GM23338 (cell line): ENCODE data around the gene SYCP2. TPM values are rescaled to one million over a fixed set of nuclear protein-coding genes. Genes with fewer than 3 reads are reported as not detected.

ENCODE experiments used
- ATAC-seq: fragments of 200-7000 bp; cut with Tn5 transposase; 3 replicates; pipeline ENCODE4 v1.9.1; 2020
- DNase-seq: peaks from one replicate; pipeline ENCODE4 v3.0.0-alpha.2; 2015; ENCODE audit warnings: low spot score
- H2AFZ ChIP-seq: fragments of 200-600 bp; sonication (generic); 2 replicates; pipeline ENCODE4 v1.8.0; 2016; ENCODE audit warnings: antibody characterized with exemption, mild to moderate bottlenecking, moderate library complexity
- H3F3A ChIP-seq: fragments of 200-600 bp; sonication (generic); replicated peaks from 2 replicates; pipeline ENCODE4 v1.8.0; 2017; ENCODE audit warnings: antibody characterized with exemption, mixed run types, low read depth
- H3K27ac ChIP-seq: fragments of 200-600 bp; sonication (generic); 2 replicates; pipeline ENCODE4 v1.6.1; 2016; ENCODE audit warnings: low read depth
- H3K27me3 ChIP-seq: fragments of 200-600 bp; sonication (generic); 2 replicates; pipeline ENCODE4 v1.8.0; 2016; ENCODE audit warnings: mild to moderate bottlenecking, mixed run types, moderate library complexity; ENCODE audit not compliant: insufficient read depth
- H3K36me3 ChIP-seq: fragments of 200-600 bp; sonication (generic); 2 replicates; pipeline ENCODE4 v1.8.0; 2016; ENCODE audit warnings: mild to moderate bottlenecking; ENCODE audit not compliant: insufficient read depth
- H3K4me1 ChIP-seq: fragments of 200-600 bp; sonication (generic); 2 replicates; pipeline ENCODE4 v1.8.0; 2016; ENCODE audit warnings: mild to moderate bottlenecking, moderate library complexity; ENCODE audit not compliant: insufficient read depth
- H3K4me2 ChIP-seq: fragments of 200-600 bp; sonication (generic); 2 replicates; pipeline ENCODE4 v1.7.1; 2017; ENCODE audit warnings: mixed run types
- H3K4me3 ChIP-seq: fragments of 200-600 bp; sonication (generic); 2 replicates; pipeline ENCODE4 v1.6.1; 2016; ENCODE audit warnings: mixed run types
- H3K79me2 ChIP-seq: fragments of 200-600 bp; sonication (generic); replicated peaks from 2 replicates; pipeline ENCODE4 v1.8.0; 2017; ENCODE audit warnings: mild to moderate bottlenecking; ENCODE audit not compliant: insufficient read depth
- H3K9me2 ChIP-seq: fragments of 200-600 bp; sonication (generic); 2 replicates; pipeline ENCODE4 v1.8.0; 2017; ENCODE audit not compliant: insufficient read depth
- H4K20me1 ChIP-seq: fragments of 200-600 bp; sonication (generic); replicated peaks from 2 replicates; pipeline ENCODE4 v1.8.0; 2017; ENCODE audit warnings: mild to moderate bottlenecking; ENCODE audit not compliant: insufficient read depth
- H3K27ac Mint-ChIP-seq: 2 replicates; pipeline ENCODE4 v1.8.0; 2020; ENCODE audit warnings: inconsistent platforms, mild to moderate bottlenecking, moderate library complexity, mixed read lengths
- H3K27me3 Mint-ChIP-seq: 3 replicates; pipeline ENCODE4 v1.8.0; 2022; ENCODE audit warnings: low read depth, mild to moderate bottlenecking, moderate library complexity, mixed read lengths, inconsistent platforms; ENCODE audit not compliant: insufficient read depth, poor library complexity
- H3K36me3 Mint-ChIP-seq: 3 replicates; pipeline ENCODE4 v1.8.0; 2021; ENCODE audit warnings: low read depth, mild to moderate bottlenecking, inconsistent platforms, moderate library complexity, mixed read lengths
- H3K4me1 Mint-ChIP-seq: 3 replicates; pipeline ENCODE4 v1.8.0; 2020; ENCODE audit warnings: mild to moderate bottlenecking, inconsistent platforms, mixed read lengths
- H3K4me3 Mint-ChIP-seq: 3 replicates; pipeline ENCODE4 v1.8.0; 2021; ENCODE audit warnings: moderate library complexity, mild to moderate bottlenecking, inconsistent platforms, mixed read lengths
- H3K9me3 Mint-ChIP-seq: 3 replicates; pipeline ENCODE4 v1.8.0; 2020; ENCODE audit warnings: moderate library complexity, mild to moderate bottlenecking, inconsistent platforms, mixed read lengths
- CREB1 ChIP-seq: fragments of 250-450 bp; sonication (Bioruptor Pico); IDR thresholded peaks from 2 replicates; pipeline ENCODE4 v1.5.0; 2020; ENCODE audit warnings: low read depth, mild to moderate bottlenecking, moderate library complexity
- CTCF ChIP-seq, 2 experiments: fragments of 200-600 bp in 1 of 2; sonication (generic) in 1 of 2; conservative IDR thresholded peaks; 2 replicates each; pipeline versions ENCODE4 v1.5.1 to v1.6.1; 2016 to 2017; ENCODE audit warnings: antibody characterized with exemption in 2 of 2, low read depth in 2 of 2, mild to moderate bottlenecking in 2 of 2, moderate library complexity in 1 of 2
- ETS1 ChIP-seq: IDR thresholded peaks from 2 replicates; pipeline ENCODE4 v1.6.1; 2016; ENCODE audit warnings: antibody characterized with exemption
- EZH2 ChIP-seq: fragments of 200-600 bp; sonication (generic); IDR thresholded peaks from one replicate; pipeline ENCODE4 v1.8.0; 2017; ENCODE audit warnings: antibody characterized with exemption, mild to moderate bottlenecking, low read depth; ENCODE audit not compliant: unreplicated experiment
- EZH2phosphoT487 ChIP-seq: fragments of 200-600 bp; sonication (generic); IDR thresholded peaks from one replicate; pipeline ENCODE4 v1.8.1; 2018; ENCODE audit warnings: antibody characterized with exemption; ENCODE audit not compliant: unreplicated experiment
- JUNB ChIP-seq: IDR thresholded peaks from one replicate; pipeline ENCODE4 v1.6.1; 2016; ENCODE audit warnings: antibody characterized with exemption; ENCODE audit not compliant: unreplicated experiment
- NANOG ChIP-seq: IDR thresholded peaks from 2 replicates; pipeline ENCODE4 v1.6.1; 2016; ENCODE audit warnings: antibody characterized with exemption, borderline replicate concordance
- POLR2AphosphoS5 ChIP-seq: IDR thresholded peaks from 2 replicates; pipeline ENCODE4 v1.6.1; 2016; ENCODE audit warnings: antibody characterized with exemption, low read depth
- REST ChIP-seq: IDR thresholded peaks from one replicate; pipeline ENCODE4 v1.6.1; 2018; ENCODE audit warnings: antibody characterized with exemption; ENCODE audit not compliant: unreplicated experiment
- STAT1 ChIP-seq: IDR thresholded peaks from one replicate; pipeline ENCODE4 v1.6.1; 2016; ENCODE audit warnings: antibody characterized with exemption; ENCODE audit not compliant: unreplicated experiment
- ZNF114 ChIP-seq: fragments of 250-450 bp; sonication (Bioruptor Pico); IDR thresholded peaks from 2 replicates; pipeline ENCODE4 v1.5.0; 2020; ENCODE audit warnings: mild to moderate bottlenecking, moderate library complexity
- ZNF331 ChIP-seq: fragments of 250-450 bp; sonication (Bioruptor Pico); IDR thresholded peaks from 2 replicates; pipeline ENCODE4 v1.5.0; 2020; ENCODE audit warnings: low read depth, mild to moderate bottlenecking, moderate library complexity
- ZNF462 ChIP-seq: fragments of 250-450 bp; sonication (Bioruptor Pico); IDR thresholded peaks from 2 replicates; pipeline ENCODE4 v1.5.0; 2020; ENCODE audit warnings: mild to moderate bottlenecking, moderate library complexity
- polyA plus RNA-seq: library from polyadenylated mRNA; unstranded; fragments of >200 nt; fragmentation: Nextera tagmentation; extraction: Ambion mirVana; gene quantifications from 2 replicates; pipeline ENCODE4 v1.2.1, GENCODE V29; 2016
- total RNA-seq: library from RNA; depleted of rRNA; stranded (reverse); fragments of >200 nt; shearing (Covaris generic); gene quantifications from 2 replicates; pipeline ENCODE4 v1.2.3, GENCODE V29; 2014

Gene SYCP2
- total and polyA plus RNA-seq, 2 experiments from 2014 or later: 0.50 to 2.1 TPM

GRCh38 chr20:59825944-59826759, 107.3 kb downstream of the SYCP2 start:
- no peak overlapping the region for H3K27ac ChIP-seq
- no peaks in the 10 kb centered on the region for H4K20me1 ChIP-seq
- H3K27me3 ChIP-seq: no peaks in the 10 kb centered on the region
- no peaks in the 10 kb centered on the region for H3K4me1 ChIP-seq
- H3K36me3 ChIP-seq: no peaks in the 10 kb centered on the region
- H3K4me3 ChIP-seq: no peak overlapping the region
- DNase-seq (no peak), ATAC-seq (no peak; the same call in 2 of the 3 replicates)
- Mint-ChIP-seq H3K9me3 (no peaks in the 10 kb centered on the region; the same call in 2 of the 3 replicates), H3K4me1 (peaks cover 16% of the 10 kb centered on the region), H3K36me3 (no peaks in the 10 kb centered on the region; the same call in 2 of the 3 replicates), H3K27me3 (peaks cover 26% of the 10 kb centered on the region), H3K4me3 (no peak overlapping the region), H3K27ac (no peak overlapping the region)
- TF ChIP-seq ZNF114 (CRISPR knock-in tag): no peak
- TF ChIP-seq JUNB: no peak
- no peak for TF ChIP-seq REST
- no peak for TF ChIP-seq NANOG
- no peak for TF ChIP-seq ETS1
- TF ChIP-seq CTCF (conservative IDR thresholded peaks at IDR 0.05; ENCODE audit: low read depth in 2 of 2): no peak
- no peak for TF ChIP-seq STAT1
- TF ChIP-seq EZH2: no peak
- no peak for TF ChIP-seq ZNF462 (CRISPR knock-in tag)
- TF ChIP-seq ZNF331 (CRISPR knock-in tag): no peak
- no peak for TF ChIP-seq POLR2AphosphoS5
- no peak for TF ChIP-seq CREB1 (CRISPR knock-in tag)
- no peak for TF ChIP-seq EZH2phosphoT487
- no peaks in the 10 kb centered on the region for H3F3A ChIP-seq
- no peaks in the 10 kb centered on the region for H3K9me2 ChIP-seq
- no peak overlapping the region for H2AFZ ChIP-seq
- no peak overlapping the region for H3K4me2 ChIP-seq
- H3K79me2 ChIP-seq: no peaks in the 10 kb centered on the region
